HuH-7 (cell line): ENCODE measurements around the gene OSBP2.
"Not testable (repeated sequence)": the region's sequence is repeated elsewhere in the genome, so short reads cannot be mapped to it uniquely, and the experiment has no call there.

Experiments
- DNase-seq: peaks from one replicate; pipeline ENCODE4 v3.0.0; 2011; ENCODE audit warnings: low spot score

OSBP2 gene

GRCh38 chr22:30763815-30764673 is 69.4 kb downstream of the OSBP2 start:
- peak; percentile 69 for DNase-seq

- no peak for DNase-seq
Observed at GRCh38 chr22:30767661-30768060, 73.0 kb downstream of the OSBP2 start.

GRCh38 chr22:30770716-30771115 is 76.0 kb downstream of the OSBP2 start:
- no peak for DNase-seq

GRCh38 chr22:30773919-30774318 is 79.2 kb downstream of the OSBP2 start:
- DNase-seq, result no peak

- DNase-seq, result no peak
Observed at GRCh38 chr22:30774566-30774965, 79.9 kb downstream of the OSBP2 start.

GRCh38 chr22:30776476-30776875 is 81.8 kb downstream of the OSBP2 start:
- DNase-seq, result no peak

GRCh38 chr22:30777146-30777545 is 82.5 kb downstream of the OSBP2 start:
- not testable (repeated sequence) for DNase-seq

GRCh38 chr22:30777587-30777986 is 82.9 kb downstream of the OSBP2 start:
- no peak for DNase-seq

- no peak for DNase-seq
Observed at GRCh38 chr22:30778261-30778660, 83.6 kb downstream of the OSBP2 start.

GRCh38 chr22:30780026-30780425 is 85.4 kb downstream of the OSBP2 start:
- no peak for DNase-seq

GRCh38 chr22:30781271-30781875 is 86.7 kb downstream of the OSBP2 start:
- no peak for DNase-seq

GRCh38 chr22:30782613-30783012 is 87.9 kb downstream of the OSBP2 start:
- peak; percentile 39 for DNase-seq

- DNase-seq, result no peak
Observed at GRCh38 chr22:30783021-30783420, 88.3 kb downstream of the OSBP2 start.

GRCh38 chr22:30785527-30785926 is 90.9 kb downstream of the OSBP2 start:
- no peak for DNase-seq

GRCh38 chr22:30790366-30790765 is 95.7 kb downstream of the OSBP2 start:
- no peak for DNase-seq

- DNase-seq, result no peak
Observed at GRCh38 chr22:30792456-30792855, 97.8 kb downstream of the OSBP2 start.

GRCh38 chr22:30795118-30795517 is 100.4 kb downstream of the OSBP2 start:
- no peak for DNase-seq

GRCh38 chr22:30801695-30802094 is 107.0 kb downstream of the OSBP2 start:
- DNase-seq, result no peak

GRCh38 chr22:30802202-30803166 is 107.8 kb downstream of the OSBP2 start:
- peak; percentile 89 for DNase-seq

GRCh38 chr22:30803679-30804078 is 109.0 kb downstream of the OSBP2 start:
- no peak for DNase-seq

- no peak for DNase-seq
Observed at GRCh38 chr22:30804626-30805025, 110.0 kb downstream of the OSBP2 start.

- no peak for DNase-seq
Observed at GRCh38 chr22:30806391-30806861, 111.8 kb downstream of the OSBP2 start.
